ENCODE measurements around the gene UST.

DNA sequence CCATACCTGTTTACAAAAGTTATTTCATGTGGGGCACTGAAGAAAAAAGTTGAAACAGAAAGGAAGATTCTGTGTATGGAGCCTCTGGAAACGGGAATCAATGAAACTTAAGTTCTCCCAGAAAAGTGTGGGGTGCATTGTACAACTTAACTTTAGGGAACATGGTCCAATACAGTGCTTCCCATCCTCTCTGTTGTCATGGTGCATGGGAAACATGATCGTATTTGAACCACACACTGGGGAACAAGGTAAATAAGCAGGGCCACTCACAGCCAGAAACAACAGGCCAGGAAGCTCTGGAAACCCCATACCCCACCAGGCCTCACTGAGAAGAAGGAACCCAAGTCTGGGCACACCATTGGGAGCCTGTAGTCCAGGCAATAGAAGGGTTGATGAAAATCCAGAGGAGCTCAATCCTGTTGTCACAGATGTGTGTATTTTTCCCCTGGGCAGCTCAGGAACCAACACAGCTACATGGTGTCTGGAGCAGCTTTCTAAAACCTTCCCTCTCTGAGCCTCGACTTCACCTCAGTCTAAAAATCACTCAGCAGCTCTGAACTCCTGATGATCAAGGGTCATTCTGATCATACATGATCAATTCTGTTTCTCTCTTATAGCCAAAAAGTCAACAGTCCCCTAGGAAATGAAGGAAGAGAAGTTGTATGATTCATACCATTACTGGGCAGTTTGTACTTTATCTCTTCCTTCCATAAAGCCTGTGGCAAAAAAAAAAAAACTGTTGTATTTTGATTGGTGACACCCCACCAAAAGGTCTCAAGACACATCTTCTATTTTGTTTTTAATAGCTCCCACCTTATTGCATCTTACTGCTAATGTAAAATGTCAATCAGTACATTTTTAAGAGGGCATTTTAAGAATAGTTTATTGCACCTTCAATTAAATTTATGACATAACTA is 372.2 kb downstream of the UST start:
- TF ChIP-seq TAF1 (IDR thresholded peaks at IDR 0.05; ENCODE audit: low read depth, low read length) (no peak), POLR2A (IDR thresholded peaks at IDR 0.05; ENCODE audit: low read depth, low read length) (no peak)

Data from GM12891 (cell line).